ENCODE results near the gene HMGN1. TPM values are rescaled to one million over a fixed set of nuclear protein-coding genes. Genes with fewer than 3 reads are reported as not detected.
A peak's percentile ranks its signal among the peaks of the same experiment; 100 is the strongest.
"Not testable (repeated sequence)": the region's sequence is repeated elsewhere in the genome, so short reads cannot be mapped to it uniquely, and the experiment has no call there.

Gene HMGN1
- polyA plus RNA-seq, 4 donors: 705 to 732 (median 719) TPM

DNA sequence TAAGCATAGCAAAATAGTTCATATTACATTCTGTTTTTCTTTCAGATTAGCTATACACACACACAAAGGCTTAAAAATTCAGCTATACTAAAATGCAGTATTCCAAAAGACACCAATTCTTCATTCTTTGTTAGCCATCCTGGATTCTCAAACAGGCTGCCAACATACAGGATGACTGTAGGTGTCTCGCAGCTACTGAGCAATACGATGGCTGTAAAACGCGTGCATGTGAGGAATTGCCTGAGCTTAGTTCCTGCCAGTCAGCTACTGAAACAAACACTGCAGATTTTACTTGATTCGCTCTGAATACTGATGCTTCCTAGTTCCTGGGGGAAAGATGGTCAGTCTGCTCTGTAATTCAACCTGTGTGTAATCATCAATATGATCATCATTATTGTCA, 24.7 kb upstream of the HMGN1 start:
- DNase-seq (ENCODE audit: low read depth in 4 of 4, low spot score in 2 of 4): peak in 1 of 4 donors; percentile 14

DNA sequence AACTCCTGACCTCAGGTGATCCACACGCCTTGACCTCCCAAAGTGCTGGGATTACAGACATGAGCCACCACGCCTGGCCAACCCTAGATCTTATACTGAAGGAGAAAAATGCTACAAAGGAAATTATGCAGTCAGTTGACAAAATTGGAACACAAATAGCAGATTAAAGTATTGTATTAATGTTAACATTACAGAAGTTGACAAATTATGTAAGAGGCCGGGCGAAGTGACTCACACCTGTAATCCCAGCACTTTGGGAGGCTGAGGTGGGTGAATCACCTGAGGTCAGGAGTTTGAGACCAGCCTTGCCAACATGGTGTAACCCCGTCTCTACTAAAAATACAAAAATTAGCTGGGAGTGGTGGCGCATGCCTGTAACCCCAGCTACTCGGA, 21.0 kb upstream of the HMGN1 start:
- DNase-seq (ENCODE audit: low read depth in 4 of 4, low spot score in 2 of 4): not testable (repeated sequence)

DNA sequence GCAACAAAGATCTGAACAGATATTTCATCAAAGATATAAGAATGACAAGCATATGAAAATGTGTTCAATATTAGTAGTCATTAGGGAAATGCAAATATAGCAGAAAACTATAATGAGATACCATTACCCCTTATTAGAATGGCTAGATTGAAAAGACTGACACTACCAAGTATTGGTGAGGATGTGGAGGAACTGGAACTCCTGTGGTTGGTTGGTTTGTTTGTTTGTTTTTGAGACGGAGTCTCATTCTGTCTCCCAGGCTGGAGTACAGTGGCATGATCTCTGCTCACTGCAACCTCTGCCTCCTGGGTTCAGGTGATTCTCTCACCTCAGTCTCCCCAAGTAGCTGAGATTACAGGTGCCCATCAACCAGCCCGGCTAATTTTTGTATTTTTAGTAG, 18.9 kb upstream of the HMGN1 start:
- DNase-seq (ENCODE audit: low read depth in 4 of 4, low spot score in 2 of 4): no peak

DNA sequence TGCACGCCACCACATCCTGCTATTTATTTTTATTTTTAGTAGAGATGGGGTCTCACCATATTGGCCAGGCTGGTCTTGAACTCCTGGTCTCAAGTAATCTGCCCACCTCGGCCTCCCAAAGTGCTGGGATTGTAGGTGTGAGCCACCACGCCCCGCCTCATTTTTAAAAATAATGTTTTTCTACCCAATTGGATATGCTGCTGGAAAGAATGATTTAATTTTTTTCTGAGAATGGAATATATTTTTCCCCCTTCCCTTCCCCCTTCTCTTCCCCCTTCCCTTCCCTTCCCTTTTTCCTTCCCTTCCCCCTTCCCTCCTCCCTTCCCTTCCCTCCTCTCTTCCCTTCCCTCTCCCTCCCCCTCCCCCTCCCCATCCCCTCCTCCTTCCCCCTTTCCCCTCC, 17.7 kb upstream of the HMGN1 start:
- no peak for DNase-seq (ENCODE audit: low read depth in 4 of 4, low spot score in 2 of 4)

DNA sequence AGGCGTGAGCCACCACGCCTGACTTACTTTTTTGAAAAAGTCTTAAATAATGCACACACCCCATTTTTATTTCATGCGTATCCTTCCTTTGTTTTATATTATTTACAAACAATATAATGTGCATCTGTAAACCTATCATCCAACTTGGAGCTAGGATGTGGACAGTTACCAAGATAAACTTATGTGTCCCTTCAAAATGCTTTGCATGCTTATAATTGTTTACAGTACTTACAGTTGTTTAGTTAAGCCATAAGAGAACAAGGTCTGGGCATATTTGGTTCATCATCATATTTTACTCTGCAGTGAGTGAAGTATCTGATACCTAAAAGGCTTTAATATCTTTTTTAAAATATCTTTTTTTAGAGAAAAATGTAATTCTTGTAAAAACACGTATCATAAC, 16.1 kb upstream of the HMGN1 start:
- no peak for DNase-seq (ENCODE audit: low read depth in 4 of 4, low spot score in 2 of 4)

DNA sequence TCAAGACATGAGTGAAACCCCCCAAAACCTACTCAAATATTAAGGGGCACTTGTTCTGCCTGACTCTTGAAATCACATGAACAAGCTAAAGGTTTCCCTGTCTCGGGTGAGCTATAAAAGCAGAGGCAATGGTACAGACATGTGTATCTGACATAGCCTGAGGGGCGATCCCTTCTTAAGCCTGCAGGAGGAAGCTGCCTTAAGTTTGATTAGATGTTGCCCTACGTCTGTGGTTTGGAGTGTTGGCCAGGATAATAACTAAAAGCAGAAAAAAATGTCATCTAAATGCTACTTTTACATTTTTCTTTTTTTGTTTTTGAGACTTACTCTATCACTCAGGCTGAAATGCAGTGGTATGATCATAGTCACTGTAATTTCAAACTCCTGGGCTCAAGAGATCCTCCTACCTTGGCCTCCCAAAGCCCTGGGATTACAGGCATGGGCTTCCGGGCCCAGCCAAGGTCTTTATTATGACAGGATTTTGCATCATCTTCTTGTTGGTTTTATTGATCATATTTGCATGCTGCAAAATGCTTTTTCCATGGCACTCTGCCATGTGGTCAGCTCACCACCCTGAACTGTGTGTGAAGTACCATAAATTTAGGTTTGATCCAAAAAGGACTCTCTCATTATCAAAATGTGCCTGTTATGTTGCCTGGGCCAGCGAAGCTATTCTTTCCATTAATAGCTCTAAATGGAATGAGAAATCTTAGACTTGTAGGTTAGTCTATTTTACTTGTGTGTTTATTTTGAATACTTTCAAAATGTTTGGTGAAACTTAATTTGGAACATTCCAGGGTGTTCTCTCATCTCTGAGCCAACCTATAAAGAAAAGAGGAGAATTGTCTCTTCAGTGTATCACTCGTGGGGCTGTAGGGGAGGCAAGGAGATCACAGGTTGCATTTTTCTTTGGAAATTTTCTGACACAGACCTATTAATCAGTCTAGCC, 15.0 kb upstream of the HMGN1 start:
- DNase-seq (ENCODE audit: low read depth in 4 of 4, low spot score in 2 of 4): no peak

DNA sequence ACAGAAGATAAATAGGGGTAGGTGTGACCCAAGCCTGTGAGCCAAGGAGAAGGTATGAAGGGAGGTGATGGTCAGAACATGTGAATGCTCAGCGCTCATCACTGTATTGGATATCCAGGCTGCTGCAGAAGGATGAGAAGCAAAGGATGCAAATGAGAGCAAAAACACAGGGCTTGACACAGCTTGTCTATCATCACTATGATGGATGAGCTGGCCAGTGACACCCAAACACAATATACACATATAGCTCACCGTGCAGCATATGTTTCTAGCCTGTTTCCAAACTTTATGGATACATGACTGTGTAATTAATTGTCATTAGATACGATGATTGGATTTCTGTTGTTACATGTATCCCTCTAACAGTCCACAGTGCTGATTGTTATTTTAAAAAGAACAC, 13.8 kb upstream of the HMGN1 start:
- no peak for DNase-seq (ENCODE audit: low read depth in 4 of 4, low spot score in 2 of 4)

DNA sequence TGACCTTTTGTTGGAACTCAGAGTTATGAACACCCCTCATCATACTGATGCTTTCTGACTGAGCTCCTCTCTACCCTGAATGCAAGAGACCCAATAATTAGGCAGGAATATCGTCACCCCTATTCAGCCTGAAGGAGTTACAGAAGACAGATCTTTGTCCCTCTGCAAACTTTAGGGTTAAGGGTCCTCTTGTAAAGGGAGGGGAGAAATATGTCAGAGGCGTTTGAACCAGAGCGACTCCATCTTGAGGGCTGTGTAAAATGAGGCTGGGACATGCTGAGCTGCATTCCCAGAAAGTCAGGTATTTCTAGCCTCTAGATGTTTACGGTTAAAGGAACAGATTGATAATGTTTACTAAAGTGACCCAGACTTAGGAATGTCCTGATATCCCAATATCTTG, 10.5 kb upstream of the HMGN1 start:
- DNase-seq (ENCODE audit: low read depth in 4 of 4, low spot score in 2 of 4): no peak

DNA sequence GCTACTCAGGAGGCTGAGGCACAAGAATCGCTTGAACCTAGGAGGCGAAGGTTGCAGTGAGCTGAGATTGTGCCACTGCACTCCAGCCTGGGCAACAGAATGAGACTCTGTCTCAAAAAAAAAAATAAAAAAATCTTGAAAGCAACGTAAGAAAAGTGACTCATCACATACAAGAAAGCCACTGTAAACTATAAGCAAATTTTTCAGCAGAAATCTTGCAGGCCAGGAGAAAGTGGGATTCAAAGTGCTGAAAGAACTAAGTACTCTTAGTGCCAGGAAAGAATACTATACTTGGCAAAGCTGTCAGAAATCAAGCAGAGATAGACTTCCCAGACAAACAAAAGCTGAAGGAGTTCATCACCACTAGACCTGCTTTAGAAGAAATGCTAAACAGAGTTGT, 4.4 kb upstream of the HMGN1 start:
- no peak for DNase-seq (ENCODE audit: low read depth in 4 of 4, low spot score in 2 of 4)

DNA sequence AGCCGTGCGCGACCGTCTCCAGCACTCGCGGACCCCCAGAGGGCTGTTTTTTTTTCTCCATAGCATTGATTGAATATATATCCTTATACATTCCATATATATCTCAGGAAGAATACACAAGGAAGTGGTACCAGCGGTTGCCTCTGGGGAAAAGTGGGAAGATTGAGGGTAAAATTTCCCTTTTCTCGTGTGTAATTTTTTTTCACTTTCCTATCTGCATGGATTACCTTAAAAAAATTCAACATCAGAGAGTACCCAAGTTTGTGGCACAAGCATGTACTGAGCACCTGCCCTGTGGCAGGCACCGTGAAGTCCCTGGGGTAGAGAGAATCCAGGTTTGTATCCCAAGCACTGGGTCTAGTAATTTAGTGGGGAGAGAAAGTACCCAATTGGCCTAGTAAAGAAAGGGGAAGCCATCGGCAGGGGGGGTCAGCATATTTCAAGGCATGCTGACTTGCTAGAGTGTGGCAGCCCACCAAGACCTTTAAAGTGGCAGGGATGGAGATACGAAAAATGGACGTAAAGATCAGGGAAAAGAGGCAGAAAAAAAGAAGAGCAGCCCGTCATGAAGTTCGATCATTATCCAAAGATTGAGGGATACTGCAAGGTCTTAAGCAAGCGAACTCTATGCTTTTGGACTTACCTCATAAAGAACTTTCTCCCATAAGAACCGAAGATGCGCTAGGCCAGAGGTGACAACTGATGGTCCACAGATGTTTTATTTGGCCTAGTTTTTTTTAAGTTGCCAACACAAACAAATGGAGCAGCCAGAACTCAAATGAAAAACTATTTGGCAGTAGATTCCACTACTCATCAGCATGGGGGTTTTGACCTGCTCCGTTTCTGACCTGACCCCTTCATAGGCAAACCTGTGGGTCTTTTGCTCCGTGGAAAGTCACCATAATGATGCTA, 1.5 kb upstream of the HMGN1 start:
- DNase-seq (ENCODE audit: low read depth in 4 of 4, low spot score in 2 of 4): no peak

DNA sequence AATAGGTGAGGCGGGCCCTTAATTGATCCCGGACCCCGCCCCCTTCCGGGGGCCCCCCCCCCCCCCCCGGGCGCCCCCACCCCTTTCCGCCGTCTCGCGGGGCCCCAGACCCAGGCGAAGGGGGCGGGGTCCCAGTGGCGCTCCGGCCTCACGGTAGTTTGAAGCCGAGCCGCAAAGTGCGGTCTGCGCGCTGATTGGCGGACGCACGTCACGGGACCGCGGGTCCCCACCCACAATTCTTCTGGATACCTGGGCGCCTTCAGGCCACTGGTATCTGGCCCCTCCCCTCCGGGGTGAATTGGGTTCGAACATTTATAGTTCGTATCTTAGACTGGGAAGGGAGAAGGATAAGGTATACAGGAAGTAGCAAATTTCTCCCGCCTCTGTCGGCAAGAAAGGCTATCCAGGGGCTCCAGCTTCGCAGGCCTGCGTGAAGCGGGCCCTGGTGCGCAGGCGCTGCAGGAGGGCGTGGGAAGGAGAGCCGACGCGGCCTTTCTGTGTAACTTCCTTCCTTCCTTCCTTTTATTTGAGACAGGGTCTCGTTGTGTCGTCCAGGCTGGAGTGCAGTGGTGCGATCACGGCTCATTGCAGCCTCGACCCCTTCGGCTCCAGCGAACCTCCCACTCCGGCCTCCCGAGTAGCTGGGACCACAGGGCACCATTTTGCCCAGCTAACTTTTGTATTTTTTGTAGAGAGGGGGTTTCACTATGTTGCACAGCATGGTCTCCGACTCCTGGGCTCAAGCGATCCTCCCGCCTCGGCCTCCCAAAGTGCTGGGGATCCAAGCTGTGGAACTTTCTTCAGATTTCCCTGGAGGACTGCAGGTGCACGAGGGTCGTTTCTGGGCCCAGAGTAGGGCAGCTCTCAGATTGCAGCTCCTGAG, 564 bp upstream of the HMGN1 start:
- DNase-seq (ENCODE audit: low read depth in 4 of 4, low spot score in 2 of 4): peak; percentile 93 to 96 (median 96)

DNA sequence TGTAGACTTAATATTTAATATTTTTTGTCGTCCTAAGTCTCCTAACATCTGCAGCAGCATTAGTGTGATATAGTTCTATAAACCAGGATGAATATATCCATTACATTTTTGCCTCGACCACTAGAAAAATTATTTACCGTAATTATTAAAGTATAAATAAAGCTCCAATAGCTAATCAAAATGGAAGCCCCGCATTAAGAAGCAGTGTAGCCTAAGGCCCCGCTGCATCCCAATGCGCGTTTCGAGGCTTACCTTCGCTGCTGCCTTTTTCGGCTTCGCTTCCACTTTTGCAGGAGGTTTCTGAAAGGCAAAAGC, 891 bp downstream of the HMGN1 start:
- DNase-seq (ENCODE audit: low read depth in 4 of 4, low spot score in 2 of 4): no peak

DNA sequence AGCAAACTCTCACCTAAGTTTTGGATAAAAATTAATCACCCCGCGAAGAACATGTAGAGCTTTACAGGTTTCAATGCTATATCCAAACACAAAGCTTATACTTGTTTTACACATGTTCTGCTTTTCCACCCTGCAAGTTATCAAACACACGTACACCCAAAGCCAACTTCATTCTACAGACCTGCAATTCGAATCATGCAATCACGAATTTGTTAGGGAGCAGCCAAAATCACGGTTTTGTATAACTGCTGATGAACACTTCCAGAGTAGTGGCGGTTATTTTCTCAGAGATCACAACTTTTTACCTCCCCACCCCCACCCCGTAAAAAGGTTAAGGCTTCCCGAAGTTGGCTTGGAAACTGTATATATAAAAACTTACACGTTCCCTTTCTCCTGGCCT, 1.4 kb downstream of the HMGN1 start:
- no peak for DNase-seq (ENCODE audit: low read depth in 4 of 4, low spot score in 2 of 4)

DNA sequence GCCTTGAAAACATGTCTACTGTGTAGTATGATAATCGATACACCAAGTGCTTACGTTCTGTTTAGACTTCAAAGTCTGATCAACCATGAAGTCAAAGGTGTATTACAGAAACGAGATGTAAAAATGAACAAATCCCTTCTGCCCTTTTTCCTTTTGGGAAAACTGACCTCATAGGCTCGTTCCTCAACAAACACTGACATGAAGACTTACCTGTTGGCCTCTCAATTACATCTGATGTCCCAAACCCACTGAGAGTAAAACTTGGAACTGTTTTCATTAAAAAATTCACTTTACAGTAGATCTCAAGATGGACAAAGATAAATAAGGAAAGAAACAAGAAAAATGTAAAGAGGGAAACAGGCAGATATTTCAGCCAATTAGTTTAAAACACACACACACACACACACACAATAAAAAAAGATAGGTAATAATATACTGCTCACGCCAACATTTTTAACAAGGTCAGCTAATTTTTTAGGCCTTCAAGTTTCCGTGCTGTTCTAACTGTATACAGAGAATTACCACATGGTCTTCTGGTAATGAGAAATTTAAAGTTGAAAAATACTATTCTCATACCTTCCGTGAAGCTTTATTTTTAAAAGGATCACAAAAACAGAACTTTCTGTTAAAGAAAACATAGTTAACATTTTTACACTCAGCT, 2.1 kb downstream of the HMGN1 start:
- DNase-seq (ENCODE audit: low read depth in 4 of 4, low spot score in 2 of 4): no peak

DNA sequence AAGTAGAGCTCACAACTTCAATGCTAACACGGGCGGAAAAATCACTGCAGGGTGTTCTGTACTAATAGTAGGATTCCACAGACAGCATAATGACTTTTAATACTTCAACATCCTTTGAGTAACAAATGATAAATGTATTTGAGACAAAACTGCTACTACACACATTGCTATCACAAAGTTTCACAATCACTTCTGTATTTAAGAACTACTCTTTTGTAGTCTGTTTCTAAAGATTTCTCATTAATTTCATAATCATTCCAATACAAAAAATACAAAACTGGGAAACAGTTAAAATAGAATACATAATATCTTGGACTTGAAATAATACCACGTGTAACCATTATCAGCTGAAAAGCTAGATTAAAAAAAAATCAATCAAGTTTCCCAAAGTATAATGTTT, 2.7 kb downstream of the HMGN1 start:
- DNase-seq (ENCODE audit: low read depth in 4 of 4, low spot score in 2 of 4): no peak

DNA sequence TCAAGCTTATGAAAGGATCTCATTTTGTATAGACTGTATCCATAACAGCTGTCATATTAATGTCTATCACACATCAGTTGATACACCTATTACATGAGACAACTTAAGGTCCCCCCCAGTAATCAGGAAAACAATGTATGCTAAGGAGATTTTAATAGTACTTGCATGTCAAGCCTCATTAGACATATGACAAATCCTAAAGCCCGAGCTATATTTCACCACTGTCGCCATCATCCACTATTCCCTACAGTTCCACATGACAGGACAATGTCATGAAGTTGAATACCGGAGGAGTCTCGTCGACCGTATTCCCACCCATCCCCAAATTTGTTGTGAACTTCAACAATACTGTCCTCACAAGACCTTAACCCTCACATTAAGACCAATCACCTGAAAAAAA, 3.4 kb downstream of the HMGN1 start:
- DNase-seq (ENCODE audit: low read depth in 4 of 4, low spot score in 2 of 4): no peak

DNA sequence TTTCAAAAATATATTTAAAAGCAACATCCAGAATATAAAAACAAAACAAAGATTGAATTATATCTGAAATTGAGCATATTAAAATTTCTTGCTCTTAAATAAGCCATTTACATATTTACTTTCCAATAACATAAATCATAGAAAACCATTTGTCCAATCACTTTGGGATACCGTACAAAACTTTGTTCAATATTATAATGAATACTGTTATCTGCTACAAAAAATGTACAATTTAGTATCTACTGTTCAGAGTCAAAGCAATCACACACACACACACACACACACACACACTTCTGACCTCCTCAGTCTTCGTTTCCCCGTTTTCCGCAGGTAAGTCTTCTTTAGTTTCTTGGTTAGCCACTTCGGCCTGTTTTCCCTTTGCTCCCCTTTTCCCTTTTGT, 4.0 kb downstream of the HMGN1 start:
- DNase-seq (ENCODE audit: low read depth in 4 of 4, low spot score in 2 of 4): no peak

DNA sequence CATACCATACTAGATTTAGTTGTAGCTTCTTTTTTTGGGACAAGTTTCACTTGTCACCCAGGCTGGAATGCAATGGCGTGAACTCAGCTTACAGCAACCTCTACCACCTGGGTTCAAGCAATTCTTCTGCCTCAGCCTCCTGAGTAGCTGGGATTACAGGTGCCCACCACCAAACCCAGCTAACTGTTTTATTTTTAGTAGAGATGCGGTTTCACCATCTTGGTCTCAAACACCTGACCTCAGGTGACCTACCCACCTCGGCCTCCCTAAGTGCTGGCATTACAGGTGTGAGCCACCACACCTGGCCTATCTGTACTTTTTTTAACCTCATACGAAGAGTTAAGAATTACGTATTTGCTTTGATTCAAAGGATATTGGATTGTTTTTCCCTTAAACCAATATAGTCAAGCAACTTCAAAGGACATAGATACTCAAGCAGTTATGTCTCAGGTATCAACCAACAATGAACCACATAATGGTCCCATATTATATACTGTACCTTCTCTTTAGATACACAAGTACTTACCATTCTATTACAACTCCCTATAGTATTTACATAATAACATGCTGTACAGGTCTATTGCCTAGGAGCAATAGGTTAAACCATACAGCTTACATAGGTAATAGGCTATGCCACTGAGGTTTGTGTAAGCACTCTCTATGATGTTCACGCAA, 7.5 kb downstream of the HMGN1 start:
- DNase-seq (ENCODE audit: low read depth in 4 of 4, low spot score in 2 of 4): no peak

DNA sequence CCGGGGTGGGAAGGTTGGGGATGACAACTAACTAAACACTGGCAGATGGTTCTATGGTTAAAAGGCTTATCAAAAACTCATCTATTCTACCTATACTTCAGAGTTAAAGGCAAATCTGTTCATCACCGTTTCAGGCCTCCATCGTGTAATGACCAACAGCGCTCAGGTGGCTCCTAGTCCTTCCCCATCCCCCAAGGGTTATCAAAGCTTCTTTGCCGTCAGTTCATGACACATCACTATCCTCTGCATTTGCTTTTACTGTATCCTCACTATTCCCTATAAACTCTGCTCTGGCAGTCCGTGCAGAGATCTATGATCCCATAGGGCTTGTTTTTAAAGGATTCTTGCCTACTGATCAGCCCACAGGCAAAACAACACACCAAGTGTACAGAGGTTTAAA, 8.2 kb downstream of the HMGN1 start:
- DNase-seq (ENCODE audit: low read depth in 4 of 4, low spot score in 2 of 4): no peak

DNA sequence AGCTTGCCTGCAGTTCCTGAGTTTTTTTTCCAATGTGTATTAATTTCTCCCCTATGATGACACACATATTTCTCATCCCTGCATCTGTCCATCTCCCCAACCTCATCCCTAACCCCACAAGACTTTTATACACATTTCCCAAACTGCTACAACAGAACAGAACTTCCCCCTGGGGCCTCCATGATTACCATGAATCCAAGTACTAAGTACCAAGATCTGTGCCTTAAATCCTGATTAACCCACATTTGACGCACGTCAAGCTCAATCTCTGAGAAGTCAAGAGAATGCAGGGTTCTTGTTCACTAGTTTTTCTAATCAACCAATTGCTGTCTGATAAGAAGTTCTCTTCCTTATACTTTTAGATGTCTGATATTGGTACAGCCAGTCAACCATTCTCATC, 9.7 kb downstream of the HMGN1 start:
- no peak for DNase-seq (ENCODE audit: low read depth in 4 of 4, low spot score in 2 of 4)

Data from left renal cortex interstitium (tissue), 4 donors.